Loucy (cell line): Measurements from ENCODE around the gene TSPAN9.

Experiments
- EZH2phosphoT487 ChIP-seq: fragments of 200-600 bp; IDR thresholded peaks from 2 replicates; pipeline ENCODE4 v1.6.1; 2018; ENCODE audit warnings: antibody characterized with exemption, mild to moderate bottlenecking, moderate library complexity, borderline replicate concordance
- TF ChIP-seq, protein P1 (sequence below): fragments of 200-600 bp; sonication (generic); conservative IDR thresholded peaks from 2 replicates; pipeline ENCODE4 v1.5.1; 2014; ENCODE audit warnings: mild to moderate bottlenecking, antibody characterized with exemption, low read length

DNA sequence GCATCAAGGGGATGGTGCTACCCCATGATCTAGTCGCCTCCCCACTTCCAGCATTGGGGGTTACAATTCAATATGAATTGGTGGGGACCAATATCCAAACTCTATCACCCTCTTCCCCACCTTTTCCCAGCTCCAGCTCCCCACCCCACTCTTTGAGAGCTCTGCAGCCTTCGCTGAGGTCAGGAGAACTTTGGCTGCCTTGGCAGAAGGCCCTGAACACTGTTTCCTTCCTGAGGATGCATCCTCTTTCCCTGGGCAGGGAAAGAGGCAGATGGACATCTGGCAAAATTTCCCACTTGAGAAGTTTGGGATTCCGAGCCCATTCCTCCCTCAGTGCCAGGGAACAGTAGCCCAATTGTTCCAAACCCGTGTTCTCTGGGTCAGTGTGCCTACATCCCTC, 169.1 kb downstream of the TSPAN9 start:
- TF ChIP-seq, protein P1, sequence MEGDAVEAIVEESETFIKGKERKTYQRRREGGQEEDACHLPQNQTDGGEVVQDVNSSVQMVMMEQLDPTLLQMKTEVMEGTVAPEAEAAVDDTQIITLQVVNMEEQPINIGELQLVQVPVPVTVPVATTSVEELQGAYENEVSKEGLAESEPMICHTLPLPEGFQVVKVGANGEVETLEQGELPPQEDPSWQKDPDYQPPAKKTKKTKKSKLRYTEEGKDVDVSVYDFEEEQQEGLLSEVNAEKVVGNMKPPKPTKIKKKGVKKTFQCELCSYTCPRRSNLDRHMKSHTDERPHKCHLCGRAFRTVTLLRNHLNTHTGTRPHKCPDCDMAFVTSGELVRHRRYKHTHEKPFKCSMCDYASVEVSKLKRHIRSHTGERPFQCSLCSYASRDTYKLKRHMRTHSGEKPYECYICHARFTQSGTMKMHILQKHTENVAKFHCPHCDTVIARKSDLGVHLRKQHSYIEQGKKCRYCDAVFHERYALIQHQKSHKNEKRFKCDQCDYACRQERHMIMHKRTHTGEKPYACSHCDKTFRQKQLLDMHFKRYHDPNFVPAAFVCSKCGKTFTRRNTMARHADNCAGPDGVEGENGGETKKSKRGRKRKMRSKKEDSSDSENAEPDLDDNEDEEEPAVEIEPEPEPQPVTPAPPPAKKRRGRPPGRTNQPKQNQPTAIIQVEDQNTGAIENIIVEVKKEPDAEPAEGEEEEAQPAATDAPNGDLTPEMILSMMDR, result no peak
- TF ChIP-seq EZH2phosphoT487, result no peak
